HG03378 (cell line): ENCODE data around the gene TFRC.
"Not testable (repeated sequence)": the region's sequence is repeated elsewhere in the genome, so short reads cannot be mapped to it uniquely, and the experiment has no call there.

Experiments
- ATAC-seq: cut with Tn5 transposase; IDR thresholded peaks from one replicate; pipeline ENCODE4 v1.9.1; 2021; ENCODE audit warnings: mild to moderate bottlenecking, moderate library complexity; ENCODE audit not compliant: unreplicated experiment

Gene TFRC

GRCh38 chr3:196049653-196050052 is 32.2 kb downstream of the TFRC start:
- no peak for ATAC-seq

- ATAC-seq, result no peak
Measured at GRCh38 chr3:196048922-196049598, 32.8 kb downstream of the TFRC start.

GRCh38 chr3:196047391-196048030 is 34.4 kb downstream of the TFRC start:
- no peak for ATAC-seq

GRCh38 chr3:196044513-196044912 is 37.4 kb downstream of the TFRC start:
- no peak for ATAC-seq

- no peak for ATAC-seq
Measured at GRCh38 chr3:196042673-196043072, 39.2 kb downstream of the TFRC start.

GRCh38 chr3:196039359-196039758 is 42.5 kb downstream of the TFRC start:
- ATAC-seq, result no peak

GRCh38 chr3:196026059-196026458 is 55.8 kb downstream of the TFRC start:
- ATAC-seq, result not testable (repeated sequence)

- no peak for ATAC-seq
Measured at GRCh38 chr3:196024968-196025367, 56.9 kb downstream of the TFRC start.

- no peak for ATAC-seq
Measured at GRCh38 chr3:196023947-196024346, 57.9 kb downstream of the TFRC start.

GRCh38 chr3:196022499-196022878 is 59.4 kb downstream of the TFRC start:
- ATAC-seq, result not testable (repeated sequence)

- ATAC-seq, result no peak
Measured at GRCh38 chr3:196020373-196020772, 61.5 kb downstream of the TFRC start.

GRCh38 chr3:196019576-196019975 is 62.3 kb downstream of the TFRC start:
- not testable (repeated sequence) for ATAC-seq

- ATAC-seq, result not testable (repeated sequence)
Measured at GRCh38 chr3:196018159-196018558, 63.7 kb downstream of the TFRC start.

GRCh38 chr3:196016485-196016884 is 65.4 kb downstream of the TFRC start:
- no peak for ATAC-seq

GRCh38 chr3:196016059-196016458 is 65.8 kb downstream of the TFRC start:
- no peak for ATAC-seq

GRCh38 chr3:196013587-196014487 is 68.1 kb downstream of the TFRC start:
- no peak for ATAC-seq

GRCh38 chr3:196012941-196013476 is 68.9 kb downstream of the TFRC start:
- no peak for ATAC-seq

GRCh38 chr3:196012481-196012880 is 69.4 kb downstream of the TFRC start:
- ATAC-seq, result no peak

GRCh38 chr3:196009456-196009855 is 72.4 kb downstream of the TFRC start:
- ATAC-seq, result no peak

- ATAC-seq, result no peak
Measured at GRCh38 chr3:196008929-196009328, 73.0 kb downstream of the TFRC start.

GRCh38 chr3:196008387-196008786 is 73.5 kb downstream of the TFRC start:
- no peak for ATAC-seq
